Panc1 (cell line): ENCODE data around the gene DUSP12.

Source experiments
- POLR2AphosphoS5 ChIP-seq: IDR thresholded peaks from 2 replicates; pipeline ENCODE4 v1.6.1; 2012; ENCODE audit warnings: mild to moderate bottlenecking, low read depth, low read length, moderate library complexity
- TF ChIP-seq, protein P1 (sequence below): fragments of 450-650 bp; IDR thresholded peaks from 2 replicates; pipeline ENCODE4 v1.5.1; 2017; ENCODE audit warnings: mild to moderate bottlenecking

DNA sequence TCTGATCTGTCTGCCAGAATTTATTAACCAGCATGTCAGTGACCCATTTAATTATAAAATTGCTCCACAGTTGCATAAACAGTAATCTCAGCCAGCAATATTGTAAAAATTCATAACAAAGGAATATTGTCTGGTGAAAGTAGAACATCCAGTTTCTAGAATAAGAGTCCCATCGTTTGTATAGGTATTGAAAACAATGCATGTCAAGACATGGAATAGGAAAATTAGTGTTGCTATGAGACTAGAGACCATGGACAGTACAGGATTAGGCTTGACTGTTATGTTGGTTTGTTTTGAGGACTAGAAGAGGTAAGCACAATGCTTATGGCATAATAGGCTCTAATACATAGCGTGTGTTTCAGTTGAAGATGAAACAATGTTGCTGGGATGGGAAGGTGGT is 53.6 kb downstream of the DUSP12 start:
- TF ChIP-seq POLR2AphosphoS5 = no peak
- TF ChIP-seq, protein P1, sequence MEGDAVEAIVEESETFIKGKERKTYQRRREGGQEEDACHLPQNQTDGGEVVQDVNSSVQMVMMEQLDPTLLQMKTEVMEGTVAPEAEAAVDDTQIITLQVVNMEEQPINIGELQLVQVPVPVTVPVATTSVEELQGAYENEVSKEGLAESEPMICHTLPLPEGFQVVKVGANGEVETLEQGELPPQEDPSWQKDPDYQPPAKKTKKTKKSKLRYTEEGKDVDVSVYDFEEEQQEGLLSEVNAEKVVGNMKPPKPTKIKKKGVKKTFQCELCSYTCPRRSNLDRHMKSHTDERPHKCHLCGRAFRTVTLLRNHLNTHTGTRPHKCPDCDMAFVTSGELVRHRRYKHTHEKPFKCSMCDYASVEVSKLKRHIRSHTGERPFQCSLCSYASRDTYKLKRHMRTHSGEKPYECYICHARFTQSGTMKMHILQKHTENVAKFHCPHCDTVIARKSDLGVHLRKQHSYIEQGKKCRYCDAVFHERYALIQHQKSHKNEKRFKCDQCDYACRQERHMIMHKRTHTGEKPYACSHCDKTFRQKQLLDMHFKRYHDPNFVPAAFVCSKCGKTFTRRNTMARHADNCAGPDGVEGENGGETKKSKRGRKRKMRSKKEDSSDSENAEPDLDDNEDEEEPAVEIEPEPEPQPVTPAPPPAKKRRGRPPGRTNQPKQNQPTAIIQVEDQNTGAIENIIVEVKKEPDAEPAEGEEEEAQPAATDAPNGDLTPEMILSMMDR = no peak
